RWPE1 (cell line): ENCODE data around the gene HECW1.
A peak's percentile ranks its signal among the peaks of the same experiment; 100 is the strongest.

Experiments used
- CTCF ChIA-PET: fragments of 350-600 bp; sonication (Branson Sonifier 250); formaldehyde crosslinking; extraction: SDS; loops from one replicate; lab custom pipeline; 2021; lab: Yijun Ruan, JAX
- POLR2A ChIA-PET: fragments of 400-600 bp; formaldehyde crosslinking; extraction: SDS; loops from one replicate; lab custom pipeline; 2020; ENCODE audit warnings: antibody characterized with exemption; ENCODE audit not compliant: low non-redundant PET; lab: Yijun Ruan, JAX
- DNase-seq: peaks from one replicate; pipeline ENCODE4 v3.0.0; 2012; ENCODE audit warnings: low spot score
- H3K27ac ChIP-seq: fragments of 450-650 bp; 2 replicates; pipeline ENCODE4 v1.5.1; 2017
- TF ChIP-seq, protein P1 (sequence below): fragments of 450-650 bp; conservative IDR thresholded peaks from 2 replicates; pipeline ENCODE4 v1.5.1; 2017; ENCODE audit warnings: low read depth, mild to moderate bottlenecking

HECW1 gene

DNA sequence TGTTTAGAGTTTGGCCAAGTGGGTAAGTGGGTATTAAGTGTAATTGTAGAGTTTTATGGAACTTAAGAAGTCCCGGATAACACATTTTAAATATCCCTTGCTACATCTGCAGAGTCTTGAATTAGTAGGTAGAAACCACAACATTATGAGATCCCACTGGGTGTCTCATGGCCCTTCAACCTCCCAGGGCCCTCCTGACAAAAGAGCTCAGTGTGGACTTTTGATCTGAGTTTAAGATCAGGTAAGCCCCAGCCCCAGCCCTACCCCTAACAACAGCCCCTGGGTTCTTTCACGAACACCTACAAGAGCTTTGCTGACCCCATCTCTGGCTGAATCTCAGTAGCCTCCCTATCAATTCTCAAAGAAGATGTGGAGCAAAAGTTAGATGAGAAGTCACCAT, 405.0 kb downstream of the HECW1 start:
- peak overlapping the region; percentile 49 for H3K27ac ChIP-seq
- ChIA-PET POLR2A (interaction anchor here (0.6 kb wide), 1 partner anchor 1274 kb away, joined by 3 read pairs; no protein-coding TSS in a partner anchor), CTCF (interaction anchor here (1.2 to 2.1 kb wide), 3 partner anchors 11 to 65 kb away, joined by 3 to 6 read pairs (median 4); partner anchors contain the start of gene STK17A)
- TF ChIP-seq, protein P1, sequence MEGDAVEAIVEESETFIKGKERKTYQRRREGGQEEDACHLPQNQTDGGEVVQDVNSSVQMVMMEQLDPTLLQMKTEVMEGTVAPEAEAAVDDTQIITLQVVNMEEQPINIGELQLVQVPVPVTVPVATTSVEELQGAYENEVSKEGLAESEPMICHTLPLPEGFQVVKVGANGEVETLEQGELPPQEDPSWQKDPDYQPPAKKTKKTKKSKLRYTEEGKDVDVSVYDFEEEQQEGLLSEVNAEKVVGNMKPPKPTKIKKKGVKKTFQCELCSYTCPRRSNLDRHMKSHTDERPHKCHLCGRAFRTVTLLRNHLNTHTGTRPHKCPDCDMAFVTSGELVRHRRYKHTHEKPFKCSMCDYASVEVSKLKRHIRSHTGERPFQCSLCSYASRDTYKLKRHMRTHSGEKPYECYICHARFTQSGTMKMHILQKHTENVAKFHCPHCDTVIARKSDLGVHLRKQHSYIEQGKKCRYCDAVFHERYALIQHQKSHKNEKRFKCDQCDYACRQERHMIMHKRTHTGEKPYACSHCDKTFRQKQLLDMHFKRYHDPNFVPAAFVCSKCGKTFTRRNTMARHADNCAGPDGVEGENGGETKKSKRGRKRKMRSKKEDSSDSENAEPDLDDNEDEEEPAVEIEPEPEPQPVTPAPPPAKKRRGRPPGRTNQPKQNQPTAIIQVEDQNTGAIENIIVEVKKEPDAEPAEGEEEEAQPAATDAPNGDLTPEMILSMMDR = no peak
- DNase-seq = no peak

DNA sequence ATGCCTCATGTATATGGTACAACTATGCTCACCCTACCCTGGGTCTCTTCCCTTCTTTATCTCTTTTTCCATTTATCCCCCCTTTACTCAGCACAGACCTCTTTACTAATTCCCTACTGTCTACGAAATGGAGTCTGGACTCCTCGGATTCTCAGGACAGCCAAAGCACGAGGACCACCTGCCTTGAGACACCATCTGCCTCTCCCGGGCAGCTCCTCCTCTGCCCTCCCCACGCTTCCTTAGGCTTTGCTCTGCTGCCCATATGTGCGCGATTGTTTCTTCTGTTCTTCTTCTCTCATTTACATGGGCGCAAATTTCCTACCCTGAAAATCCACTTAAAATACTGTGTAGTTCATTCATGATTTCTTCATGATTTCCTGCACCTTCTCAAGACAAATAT, 407.8 kb downstream of the HECW1 start:
- H3K27ac ChIP-seq = no peak overlapping the region
- ChIA-PET CTCF (no interaction called here), POLR2A (no interaction called here)
- DNase-seq = no peak
- TF ChIP-seq, protein P1 = no peak

DNA sequence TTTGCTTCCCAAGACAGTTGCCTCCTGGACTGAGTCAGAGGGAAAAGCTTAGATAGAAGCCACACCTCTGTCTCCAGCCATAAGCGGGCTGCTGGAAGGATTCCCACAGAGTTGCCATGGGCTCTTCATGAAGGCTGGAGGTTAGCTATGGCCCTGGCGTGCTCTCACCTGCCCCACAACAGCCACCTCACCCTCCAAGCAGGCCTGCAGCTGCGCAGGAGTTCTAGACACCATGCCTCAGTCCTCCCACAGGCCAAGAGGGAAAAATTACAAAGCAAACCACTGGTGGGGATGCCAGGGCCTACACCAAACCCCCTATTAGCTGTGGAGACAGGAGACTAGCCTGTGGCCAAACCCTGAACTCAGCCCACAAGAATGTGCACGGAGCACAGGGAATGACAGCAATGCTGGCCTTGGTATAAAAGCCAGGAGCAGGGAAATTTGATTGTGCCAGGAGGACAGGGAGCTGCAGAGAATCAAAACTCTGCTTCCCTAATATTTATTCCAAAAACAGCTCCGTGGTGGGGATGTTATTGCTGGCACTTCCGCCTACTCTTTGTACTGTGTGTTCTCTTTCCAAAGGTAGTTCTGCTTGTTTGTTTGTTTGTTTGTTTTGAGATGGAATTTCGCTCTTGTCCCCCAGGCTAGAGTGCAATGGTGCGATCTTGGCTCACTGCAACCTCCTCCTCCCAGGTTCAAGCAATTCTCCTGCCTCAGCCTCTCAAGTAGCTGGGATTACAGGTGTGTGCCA, 410.1 kb downstream of the HECW1 start:
- CTCF ChIA-PET = interaction anchor here (1.0 kb wide), 1 partner anchor 60 kb away, joined by 5 read pairs; the partner anchor contains the start of gene STK17A
- POLR2A ChIA-PET = no interaction called here
- DNase-seq = peak; percentile 74
- TF ChIP-seq, protein P1 = no peak
- peak overlapping the region; percentile 92 for H3K27ac ChIP-seq

DNA sequence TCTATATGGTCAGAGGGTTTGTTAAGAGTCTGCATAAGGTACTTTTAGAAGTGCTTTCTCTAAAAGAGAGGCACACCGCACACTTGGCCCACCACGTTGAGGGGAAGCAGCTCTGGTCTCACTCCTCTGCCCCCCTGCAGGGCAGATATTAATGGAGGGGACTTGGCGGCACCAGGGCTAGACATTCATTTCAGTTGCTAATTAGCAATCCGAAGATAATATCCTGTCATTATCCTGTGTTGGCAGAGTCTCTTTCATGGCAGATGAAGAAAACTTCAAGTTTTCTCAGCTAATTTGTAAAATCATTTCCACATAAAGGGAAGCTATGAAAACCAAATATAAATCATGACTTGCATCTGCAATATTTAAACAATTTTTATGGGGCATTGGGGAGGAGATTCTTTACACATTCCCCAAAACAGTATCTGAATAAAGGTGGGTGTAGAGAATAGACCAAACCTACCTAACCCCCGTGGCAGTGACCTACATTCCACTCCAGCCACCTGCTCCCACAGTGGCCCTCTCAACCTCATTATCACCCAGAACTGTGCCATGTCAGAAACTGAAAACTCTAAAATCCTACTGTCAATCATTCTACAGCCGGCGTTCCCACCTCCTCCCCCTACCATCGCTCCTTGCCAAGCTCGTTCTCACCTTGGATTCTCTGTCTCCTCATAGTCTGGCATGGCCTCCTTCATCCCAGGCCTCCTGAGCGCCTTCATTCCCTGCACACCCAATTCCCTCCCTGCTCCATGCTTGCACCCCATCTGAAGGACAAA, 416.3 kb downstream of the HECW1 start:
- TF ChIP-seq, protein P1 = no peak
- ChIA-PET POLR2A (no interaction called here), CTCF (interaction anchor here (0.8 to 2.8 kb wide), 2 partner anchors 44 to 54 kb away, joined by 3 to 7 read pairs; partner anchors contain the start of gene STK17A)
- H3K27ac ChIP-seq = no peak overlapping the region
- DNase-seq = no peak

DNA sequence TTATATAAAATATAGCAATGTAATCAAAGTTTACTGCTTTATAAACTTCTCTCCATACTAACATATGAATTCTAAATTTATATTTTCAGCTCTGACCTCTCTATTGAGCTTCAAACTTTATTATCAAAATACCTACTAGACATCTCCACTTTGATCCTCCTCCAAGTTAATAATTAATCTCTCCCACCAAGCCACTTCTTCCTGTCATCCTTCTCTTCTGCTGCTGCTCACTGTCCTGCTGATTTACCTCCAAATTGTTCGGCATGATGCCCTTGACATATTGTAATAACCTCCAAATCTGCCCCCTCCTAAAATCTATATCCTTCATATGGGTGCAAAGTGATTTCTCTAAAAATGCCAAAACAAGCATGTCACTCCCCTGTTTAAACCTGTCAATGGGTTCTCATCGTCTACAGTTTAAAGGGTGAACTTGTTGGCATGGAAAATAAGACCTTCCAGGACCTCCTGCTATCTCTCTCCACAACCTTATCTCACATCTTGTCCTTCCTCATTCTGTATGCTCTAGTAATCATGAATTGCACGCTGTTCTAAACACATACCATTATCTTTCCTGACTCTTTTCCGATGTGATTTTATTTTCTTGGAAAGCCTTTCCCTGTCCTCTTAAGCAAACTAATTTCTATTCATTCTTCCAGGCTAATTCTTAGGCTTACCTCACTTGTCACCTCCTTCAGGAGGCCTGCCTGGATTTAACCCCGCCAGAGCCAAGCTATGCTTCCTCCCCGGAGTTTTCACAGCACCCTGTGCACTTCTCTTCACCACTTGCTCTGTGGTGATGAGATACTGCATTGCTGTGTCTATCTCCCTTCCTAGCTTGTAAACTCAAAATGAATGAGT, 418.3 kb downstream of the HECW1 start:
- ChIA-PET POLR2A (no interaction called here), CTCF (no interaction called here)
- DNase-seq = no peak
- TF ChIP-seq, protein P1 = no peak
- H3K27ac ChIP-seq = no peak overlapping the region

DNA sequence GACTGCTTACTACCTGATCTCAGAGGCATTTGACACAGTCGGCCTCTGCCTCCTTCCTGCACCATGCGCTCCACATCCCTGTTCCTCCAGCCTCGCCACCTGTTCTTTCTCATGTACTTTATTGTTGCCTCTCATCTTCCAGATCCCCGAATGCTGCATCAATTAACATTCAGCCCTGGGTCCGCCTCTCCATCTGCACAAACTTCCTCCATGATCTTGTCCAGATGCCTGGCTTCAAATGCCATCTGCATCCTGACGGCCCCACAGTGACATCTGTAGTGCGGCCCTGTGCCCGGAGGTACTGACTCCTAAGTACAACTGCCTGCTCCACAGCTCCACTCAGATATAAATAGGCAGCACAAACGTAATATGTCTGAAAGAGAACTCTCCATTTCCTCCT, 419.3 kb downstream of the HECW1 start:
- ChIA-PET CTCF (no interaction called here), POLR2A (no interaction called here)
- DNase-seq = no peak
- TF ChIP-seq, protein P1 = no peak
- no peak overlapping the region for H3K27ac ChIP-seq
